Neuronal stem cell (in vitro differentiated cells): Measurements from ENCODE around the gene PDK1.

Experiments used
- DNase-seq: peaks from one replicate; pipeline ENCODE4 v3.0.0-alpha.2; 2013; ENCODE audit warnings: low spot score
- H2AFZ ChIP-seq: one replicate; pipeline ENCODE4 v1.6.1; 2013; ENCODE audit warnings: mild to moderate bottlenecking, low read length, inconsistent platforms
- H2AK5ac ChIP-seq: 2 replicates; pipeline ENCODE4 v1.6.1; 2013; ENCODE audit warnings: low read depth, mild to moderate bottlenecking, inconsistent platforms, low read length, moderate library complexity, mixed read lengths
- H2BK120ac ChIP-seq: 2 replicates; pipeline ENCODE4 v1.6.1; 2013; ENCODE audit warnings: low read depth, mild to moderate bottlenecking, inconsistent platforms, low read length, moderate library complexity, mixed read lengths
- H2BK12ac ChIP-seq: one replicate; pipeline ENCODE4 v1.6.1; 2013; ENCODE audit warnings: low read length, inconsistent platforms
- H2BK15ac ChIP-seq: 2 replicates; pipeline ENCODE4 v1.6.1; 2013; ENCODE audit warnings: mild to moderate bottlenecking, low read length, inconsistent platforms, mixed read lengths
- H2BK5ac ChIP-seq: one replicate; pipeline ENCODE4 v1.6.1; 2013; ENCODE audit warnings: inconsistent platforms, mild to moderate bottlenecking, low read length, moderate library complexity
- H3K14ac ChIP-seq: one replicate; pipeline ENCODE4 v1.6.1; 2013; ENCODE audit warnings: low read length, inconsistent platforms
- H3K18ac ChIP-seq: 2 replicates; pipeline ENCODE4 v1.6.1; 2013; ENCODE audit warnings: low read length, inconsistent platforms
- H3K23ac ChIP-seq: 2 replicates; pipeline ENCODE4 v1.6.1; 2013; ENCODE audit warnings: low read depth, mild to moderate bottlenecking, mixed read lengths, low read length, inconsistent platforms; ENCODE audit not compliant: poor library complexity
- H3K27ac ChIP-seq: replicated peaks from 3 replicates; pipeline ENCODE4 v1.5.1; 2013; ENCODE audit warnings: low read length, inconsistent platforms
- H3K27me3 ChIP-seq, 3 experiments: 2 replicates each; pipeline ENCODE4 v1.6.1; 2013; ENCODE audit warnings: low read length in 3 of 3, mild to moderate bottlenecking in 2 of 3, inconsistent platforms in 1 of 3, low read depth in 1 of 3, mixed read lengths in 1 of 3, moderate library complexity in 1 of 3; ENCODE audit not compliant: control insufficient read depth in 3 of 3, insufficient read depth in 3 of 3
- H3K36me3 ChIP-seq, 2 donors: replicated peaks in 1 of 2; 2 replicates each; pipeline ENCODE4 v1.6.1; 2013; ENCODE audit warnings: low read length in 2 of 2; ENCODE audit not compliant: control insufficient read depth in 2 of 2, insufficient read depth in 2 of 2
- H3K4ac ChIP-seq: 2 replicates; pipeline ENCODE4 v1.6.1; 2013; ENCODE audit warnings: inconsistent platforms, mild to moderate bottlenecking, low read length, moderate library complexity
- H3K4me1 ChIP-seq, 2 donors: 1 replicate in 1 of 2; 2 replicates in 1 of 2; pipeline ENCODE4 v1.6.1; 2013; ENCODE audit warnings: low read length in 2 of 2, low read depth in 1 of 2; ENCODE audit not compliant: control insufficient read depth in 2 of 2, insufficient read depth in 1 of 2
- H3K4me2 ChIP-seq: one replicate; pipeline ENCODE4 v1.6.1; 2013; ENCODE audit warnings: mild to moderate bottlenecking, low read length, inconsistent platforms; ENCODE audit not compliant: insufficient read depth, poor library complexity, severe bottlenecking
- H3K4me3 ChIP-seq, 2 donors: 2 replicates each; pipeline ENCODE4 v1.5.1; 2013; ENCODE audit warnings: low read length in 2 of 2, mild to moderate bottlenecking in 2 of 2, inconsistent platforms in 1 of 2, moderate library complexity in 1 of 2
- H3K79me1 ChIP-seq: one replicate; pipeline ENCODE4 v1.6.1; 2013; ENCODE audit warnings: low read depth, mild to moderate bottlenecking, inconsistent platforms, low read length, moderate library complexity
- H3K9ac ChIP-seq: one replicate; pipeline ENCODE4 v1.6.1; 2013; ENCODE audit warnings: mild to moderate bottlenecking, low read depth, low read length, inconsistent platforms; ENCODE audit not compliant: poor library complexity
- H3K9me3 ChIP-seq, 2 donors: replicated peaks in 1 of 2; 2 replicates each; pipeline versions ENCODE3 to v1.6.1; 2013; ENCODE audit warnings: low read length in 2 of 2, mild to moderate bottlenecking in 2 of 2, inconsistent platforms in 1 of 2, low read depth in 1 of 2, mixed read lengths in 1 of 2, moderate library complexity in 1 of 2; ENCODE audit not compliant: control insufficient read depth in 2 of 2, insufficient read depth in 1 of 2
- H4K8ac ChIP-seq: one replicate; pipeline ENCODE4 v1.6.1; 2013; ENCODE audit warnings: low read depth, mild to moderate bottlenecking, inconsistent platforms, low read length, moderate library complexity
- H4K91ac ChIP-seq: one replicate; pipeline ENCODE4 v1.6.1; 2013; ENCODE audit warnings: low read length, low read depth, mild to moderate bottlenecking, inconsistent platforms; ENCODE audit not compliant: poor library complexity
- WGBS, 2 donors: extraction: QIAGEN DNeasy Blood & Tissue Kit; methylation state at CpG; one replicate each; pipeline ENCODE4 v1.1.7; 2013; ENCODE audit warnings: missing lambda C conversion rate in 2 of 2, mixed read lengths in 1 of 2; ENCODE audit not compliant: insufficient read length in 2 of 2, insufficient replicate concordance in 1 of 2; ENCODE audit errors: extremely low coverage in 2 of 2; 5-methylcytosine and 5-hydroxymethylcytosine counted together

The PDK1 gene

DNA sequence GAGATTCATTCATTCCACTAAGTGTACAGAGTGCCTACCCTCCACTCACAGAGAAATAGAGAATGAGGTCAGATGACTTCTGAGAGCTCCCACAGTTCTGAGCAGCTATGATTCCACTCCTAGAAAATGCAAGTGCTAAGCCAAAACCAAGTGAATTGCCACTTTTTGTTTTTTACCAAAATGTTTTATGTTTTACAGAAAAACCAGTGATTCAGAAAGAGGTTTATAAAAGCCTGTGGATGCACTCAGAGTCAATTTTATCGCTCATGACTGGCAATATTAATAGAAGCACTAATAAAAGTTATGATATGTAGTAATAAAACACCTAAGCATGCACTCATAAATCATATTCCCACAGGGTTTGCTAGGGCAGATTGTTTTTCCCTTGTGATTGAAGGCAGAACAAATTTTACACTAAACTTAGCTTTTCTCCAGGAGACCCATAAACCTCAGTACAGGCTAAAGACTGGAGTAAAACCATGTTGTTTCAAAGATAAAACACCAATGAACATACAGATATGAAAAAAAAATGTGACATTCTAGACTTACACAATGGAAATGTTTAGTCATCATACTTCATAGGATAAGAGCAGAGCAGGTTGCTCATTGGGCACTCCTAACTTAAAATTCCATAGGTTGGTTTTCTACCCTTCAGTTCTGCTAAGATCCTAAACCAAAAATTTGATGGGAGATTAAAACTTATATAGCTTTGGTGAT is 67.5 kb downstream of the PDK1 start:
- no peak overlapping the region for H3K9ac ChIP-seq
- no peak overlapping the region for H4K91ac ChIP-seq
- no peak for DNase-seq
- no peaks in the 10 kb centered on the region for H3K36me3 ChIP-seq
- H3K18ac ChIP-seq: no peak overlapping the region
- no peak overlapping the region for H3K4me3 ChIP-seq
- H3K23ac ChIP-seq: no peak overlapping the region
- H3K4ac ChIP-seq: no peak overlapping the region
- no CpG with 5 or more reads among the region's 1 CpG for WGBS, 2 donors
- no peak overlapping the region for H2BK120ac ChIP-seq
- no peak overlapping the region for H3K14ac ChIP-seq
- peaks cover 6 to 7% of the 10 kb centered on the region in 2 donors for H3K9me3 ChIP-seq
- H3K4me1 ChIP-seq: no peaks in the 10 kb centered on the region
- no peak overlapping the region for H2AFZ ChIP-seq
- no peaks in the 10 kb centered on the region for H3K27me3 ChIP-seq
- H2AK5ac ChIP-seq: no peak overlapping the region
- H3K4me2 ChIP-seq: no peak overlapping the region
- H2BK5ac ChIP-seq: no peak overlapping the region
- H3K27ac ChIP-seq: no peak overlapping the region
- H3K79me1 ChIP-seq: no peaks in the 10 kb centered on the region
- no peak overlapping the region for H2BK15ac ChIP-seq
- H4K8ac ChIP-seq: no peak overlapping the region
- H2BK12ac ChIP-seq: no peak overlapping the region

DNA sequence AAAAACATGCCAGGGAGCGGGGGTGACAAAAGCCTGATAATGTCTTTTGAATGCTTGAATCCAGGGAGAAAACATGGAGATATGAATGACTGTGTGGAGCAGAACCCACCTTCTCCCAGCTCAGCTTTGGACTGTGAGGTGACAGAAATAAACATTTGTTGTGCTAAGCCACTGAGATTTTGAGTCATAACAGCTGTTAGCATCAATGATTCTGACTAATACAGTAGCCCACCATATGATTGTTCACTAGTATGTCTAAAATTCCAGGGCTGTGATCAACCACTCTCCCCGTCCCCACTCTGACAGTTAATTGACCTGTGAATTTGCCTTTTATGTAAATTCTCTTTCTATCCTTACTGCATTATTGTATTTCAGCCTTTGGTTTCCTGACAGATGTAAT is 69.1 kb downstream of the PDK1 start:
- Histone ChIP-seq H3K14ac (no peak overlapping the region), H4K91ac (no peak overlapping the region), H3K4me3 (no peak overlapping the region), H3K4me2 (no peak overlapping the region), H3K4ac (no peak overlapping the region), H2BK15ac (no peak overlapping the region), H3K9ac (no peak overlapping the region), H3K36me3 (no peaks in the 10 kb centered on the region), H2BK120ac (no peak overlapping the region), H3K79me1 (peaks cover 1% of the 10 kb centered on the region), H3K4me1 (no peaks in the 10 kb centered on the region), H3K27me3 (no peaks in the 10 kb centered on the region), H2AK5ac (no peak overlapping the region), H2BK12ac (no peak overlapping the region), H3K27ac (no peak overlapping the region), H3K18ac (no peak overlapping the region), H4K8ac (no peak overlapping the region), H2BK5ac (no peak overlapping the region), H3K9me3 (peaks cover 6 to 7% of the 10 kb centered on the region in 2 donors), H2AFZ (no peak overlapping the region), H3K23ac (no peak overlapping the region)
- no CpG with 5 or more reads among the region's 2 CpGs for WGBS, 2 donors
- no peak for DNase-seq

DNA sequence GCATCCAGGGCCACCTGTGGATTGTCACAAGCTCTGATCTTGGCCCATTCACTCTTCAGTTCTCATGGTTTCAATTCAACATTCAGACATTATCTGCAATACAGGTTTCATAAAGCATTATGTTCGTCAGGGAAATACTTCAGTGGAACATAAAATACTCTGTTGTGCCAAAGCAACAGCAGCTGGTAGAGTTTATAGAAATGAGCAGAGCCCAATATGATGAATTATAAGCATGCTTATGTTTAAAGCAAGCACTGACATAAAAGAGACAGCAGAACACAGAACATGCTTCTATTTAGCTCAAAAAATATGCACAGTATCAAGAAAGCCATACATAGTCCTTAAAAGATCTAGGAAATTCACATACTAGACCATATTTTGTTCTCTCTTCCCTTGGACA is 71.3 kb downstream of the PDK1 start:
- Histone ChIP-seq H3K36me3 (no peaks in the 10 kb centered on the region), H2BK5ac (no peak overlapping the region), H3K27me3 (no peaks in the 10 kb centered on the region), H3K4me2 (no peak overlapping the region), H3K9me3 (peaks cover 6 to 7% of the 10 kb centered on the region in 2 donors), H2AK5ac (no peak overlapping the region), H3K27ac (no peak overlapping the region), H3K4me3 (no peak overlapping the region), H4K91ac (no peak overlapping the region), H3K4ac (no peak overlapping the region), H2BK120ac (no peak overlapping the region), H3K23ac (no peak overlapping the region), H4K8ac (no peak overlapping the region), H2BK12ac (no peak overlapping the region), H3K4me1 (no peaks in the 10 kb centered on the region), H3K18ac (no peak overlapping the region), H3K14ac (no peak overlapping the region), H3K9ac (no peak overlapping the region), H2BK15ac (no peak overlapping the region), H3K79me1 (peaks cover 1% of the 10 kb centered on the region), H2AFZ (no peak overlapping the region)
- WGBS, 2 donors: no CpG with 5 or more reads among the region's 1 CpG
- no peak for DNase-seq

DNA sequence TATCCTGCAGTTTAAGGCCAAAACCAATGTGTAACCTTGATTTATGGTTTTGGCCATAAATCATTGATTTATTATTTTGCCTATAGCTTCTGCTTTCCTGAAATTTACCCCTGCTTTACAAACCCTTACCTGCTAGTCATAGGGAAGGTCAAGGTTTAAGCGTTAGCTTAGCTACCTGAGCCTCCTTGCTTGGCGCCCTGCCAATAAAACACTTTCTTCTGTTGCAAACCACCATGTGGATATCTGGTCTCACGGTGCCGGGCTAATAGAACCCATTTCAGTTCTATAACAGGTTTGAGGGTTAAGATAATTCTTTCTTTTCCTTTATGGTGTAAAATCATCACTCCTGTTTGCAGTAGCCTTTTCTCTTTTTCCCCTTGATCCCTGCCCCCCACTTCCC is 72.2 kb downstream of the PDK1 start:
- H3K4me1 ChIP-seq: no peaks in the 10 kb centered on the region
- no peak overlapping the region for H3K4me3 ChIP-seq
- no peak overlapping the region for H3K14ac ChIP-seq
- H2BK12ac ChIP-seq: no peak overlapping the region
- no peak overlapping the region for H2BK120ac ChIP-seq
- no peak overlapping the region for H3K18ac ChIP-seq
- no CpG with 5 or more reads among the region's 4 CpGs for WGBS, 2 donors
- no peak overlapping the region for H4K91ac ChIP-seq
- no peak overlapping the region for H2BK5ac ChIP-seq
- H3K4me2 ChIP-seq: no peak overlapping the region
- H3K9me3 ChIP-seq: peaks cover 6 to 7% of the 10 kb centered on the region in 2 donors
- no peak for DNase-seq
- no peaks in the 10 kb centered on the region for H3K36me3 ChIP-seq
- no peak overlapping the region for H2AK5ac ChIP-seq
- no peak overlapping the region for H2AFZ ChIP-seq
- no peak overlapping the region for H4K8ac ChIP-seq
- H3K4ac ChIP-seq: no peak overlapping the region
- no peak overlapping the region for H3K27ac ChIP-seq
- H2BK15ac ChIP-seq: no peak overlapping the region
- H3K9ac ChIP-seq: no peak overlapping the region
- H3K79me1 ChIP-seq: peaks cover 1% of the 10 kb centered on the region
- no peaks in the 10 kb centered on the region for H3K27me3 ChIP-seq
- H3K23ac ChIP-seq: no peak overlapping the region
